HG02840 (cell line): Measurements from ENCODE around the gene CELA2A.
"Not testable (repeated sequence)": the region's sequence is repeated elsewhere in the genome, so short reads cannot be mapped to it uniquely, and the experiment has no call there.

ENCODE experiments used
- ATAC-seq: cut with Tn5 transposase; IDR thresholded peaks from one replicate; pipeline ENCODE4 v1.9.1; 2021; ENCODE audit warnings: mild to moderate bottlenecking, moderate library complexity, moderate number of reproducible peaks; ENCODE audit not compliant: unreplicated experiment, low FRiP score

Gene CELA2A

GRCh38 chr1:15424146-15424667, 32.3 kb upstream of the CELA2A start:
- ATAC-seq, result no peak

DNA sequence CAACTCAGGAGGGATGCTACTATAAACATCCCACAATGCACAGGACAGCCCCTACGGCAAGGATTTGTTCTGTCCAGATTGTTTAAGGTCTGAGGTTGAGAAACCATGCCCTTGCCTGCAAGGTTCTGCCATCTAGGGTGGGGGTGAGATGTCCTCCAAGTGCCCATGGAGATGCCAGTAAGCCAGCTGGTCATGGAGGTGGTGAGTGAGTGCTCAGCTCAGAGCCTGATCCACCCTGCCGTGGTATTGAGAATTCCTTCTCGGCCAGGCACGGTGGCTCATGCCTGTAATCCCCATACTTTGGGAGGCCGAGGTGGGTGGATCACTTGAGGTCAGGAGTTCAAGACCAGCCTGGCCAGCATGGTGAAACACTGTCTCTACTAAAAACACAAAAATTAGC, 31.6 kb upstream of the CELA2A start:
- ATAC-seq, result no peak

DNA sequence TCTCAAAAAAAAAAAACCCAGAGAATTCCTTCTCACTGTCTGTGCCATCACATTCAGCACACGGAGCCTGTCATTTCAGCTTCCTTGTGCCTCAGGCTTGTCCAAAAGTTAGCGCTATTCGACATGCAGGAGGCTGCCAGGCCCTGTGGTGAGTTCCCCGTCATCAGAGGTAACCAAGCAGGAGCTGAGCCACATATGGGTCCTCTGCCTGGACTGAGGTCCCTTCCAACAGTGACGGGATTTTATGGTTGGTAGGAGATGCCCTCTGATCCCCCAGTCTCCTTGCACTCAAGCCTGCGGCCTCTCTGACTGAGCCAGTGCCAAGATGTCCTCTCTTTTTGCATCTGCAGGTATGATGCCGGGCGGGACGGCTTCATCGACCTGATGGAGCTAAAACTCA, 31.0 kb upstream of the CELA2A start:
- no peak for ATAC-seq

- no peak for ATAC-seq
Observed at GRCh38 chr1:15425958-15426357, 30.6 kb upstream of the CELA2A start.

DNA sequence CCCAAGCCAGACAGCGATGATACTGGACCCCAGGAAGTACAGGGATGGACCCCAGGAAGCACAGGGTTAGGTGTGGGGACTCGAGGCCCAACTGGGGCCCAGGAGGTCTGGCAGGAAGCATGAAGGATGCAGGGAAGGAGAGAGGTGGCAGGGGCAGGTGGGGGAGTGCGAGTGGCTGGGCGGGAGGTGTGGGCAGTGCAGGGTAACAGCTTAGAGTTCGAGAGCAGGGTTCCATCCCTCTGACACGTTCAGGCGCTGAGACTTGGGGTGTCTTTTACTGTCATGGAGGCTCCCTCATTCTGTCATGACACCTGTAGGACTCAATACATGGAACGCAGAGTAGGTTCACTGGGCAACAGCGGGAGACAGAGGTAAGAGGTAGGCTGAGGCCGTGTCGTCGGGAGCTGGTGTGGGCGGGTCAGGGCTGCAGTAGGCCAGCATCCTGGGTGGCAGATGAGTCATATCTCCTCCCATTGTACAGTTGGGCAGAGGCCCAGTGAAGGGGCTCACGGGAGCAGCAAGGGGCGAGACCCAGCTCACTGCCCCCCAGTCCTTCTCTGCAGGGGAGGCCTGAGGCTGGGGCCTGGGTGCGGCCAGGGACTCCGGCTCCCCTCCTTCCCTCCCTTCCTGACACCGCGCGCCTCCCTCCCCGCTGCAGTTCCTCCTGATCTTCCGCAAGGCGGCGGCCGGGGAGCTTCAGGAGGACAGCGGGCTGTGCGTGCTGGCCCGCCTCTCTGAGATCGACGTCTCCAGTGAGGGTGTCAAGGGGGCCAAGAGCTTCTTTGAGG, 29.8 kb upstream of the CELA2A start:
- ATAC-seq, result no peak

GRCh38 chr1:15427280-15427666, 29.3 kb upstream of the CELA2A start:
- no peak for ATAC-seq

GRCh38 chr1:15428252-15428651, 28.3 kb upstream of the CELA2A start:
- ATAC-seq, result not testable (repeated sequence)

- ATAC-seq, result no peak
Observed at GRCh38 chr1:15428815-15429435, 27.6 kb upstream of the CELA2A start.

DNA sequence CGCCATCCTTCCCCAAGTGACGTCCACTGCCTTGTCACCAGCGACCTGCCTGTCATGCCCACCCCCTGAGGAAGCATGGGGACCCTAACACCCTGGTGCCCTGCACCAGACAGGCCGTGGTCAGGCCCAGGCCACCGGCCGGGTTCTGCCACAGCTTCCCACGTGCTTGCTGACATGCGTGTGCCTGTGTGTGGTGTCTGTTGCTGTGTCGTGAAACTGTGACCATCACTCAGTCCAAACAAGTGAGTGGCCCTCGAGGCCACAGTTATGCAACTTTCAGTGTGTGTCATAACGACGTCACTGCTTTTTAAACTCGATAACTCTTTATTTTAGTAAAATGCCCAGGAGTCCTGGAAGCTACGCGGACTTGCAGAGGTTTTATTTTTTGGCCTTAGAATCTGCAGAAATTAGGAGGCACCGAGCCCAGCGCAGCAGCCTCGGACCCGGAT, 26.8 kb upstream of the CELA2A start:
- ATAC-seq, result no peak

DNA sequence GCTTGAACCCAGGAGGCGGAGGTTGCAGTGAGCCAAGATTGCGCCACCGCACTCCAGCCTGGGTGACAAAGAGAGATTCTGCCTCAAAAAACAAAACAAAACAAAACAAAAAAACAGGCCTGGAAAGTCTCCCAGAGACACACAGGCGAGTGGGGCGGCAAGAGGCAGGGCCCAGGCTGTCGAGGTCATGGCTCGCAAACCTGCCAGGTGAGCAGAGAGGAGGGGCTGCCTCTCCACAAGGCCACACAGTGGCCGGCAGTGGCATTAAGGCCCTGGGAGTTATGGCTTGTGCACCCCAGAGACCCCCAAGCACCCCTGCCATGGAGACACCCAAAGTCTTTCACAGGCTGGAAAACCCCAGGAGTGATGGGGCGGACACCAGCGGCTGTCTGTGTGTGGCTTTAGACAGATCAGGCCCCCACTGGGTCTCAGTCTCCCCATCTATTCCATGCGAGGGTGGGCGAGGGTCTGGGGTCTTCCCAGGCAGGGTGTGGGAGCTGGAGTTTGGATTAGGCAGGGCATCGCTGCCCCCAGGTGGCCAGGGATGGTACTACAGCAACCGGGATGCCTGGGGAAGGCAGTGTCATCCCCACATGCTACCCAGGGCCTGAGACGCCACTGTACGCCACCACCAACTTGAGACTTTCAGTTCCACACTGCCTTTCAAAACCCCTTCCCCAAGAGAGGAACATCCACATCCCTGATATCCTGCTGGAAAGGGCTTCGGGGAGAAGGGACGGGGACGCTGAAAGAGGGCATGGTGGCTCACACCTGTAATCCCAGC, 25.6 kb upstream of the CELA2A start:
- no peak for ATAC-seq

GRCh38 chr1:15431571-15431948, 25.0 kb upstream of the CELA2A start:
- no peak for ATAC-seq

DNA sequence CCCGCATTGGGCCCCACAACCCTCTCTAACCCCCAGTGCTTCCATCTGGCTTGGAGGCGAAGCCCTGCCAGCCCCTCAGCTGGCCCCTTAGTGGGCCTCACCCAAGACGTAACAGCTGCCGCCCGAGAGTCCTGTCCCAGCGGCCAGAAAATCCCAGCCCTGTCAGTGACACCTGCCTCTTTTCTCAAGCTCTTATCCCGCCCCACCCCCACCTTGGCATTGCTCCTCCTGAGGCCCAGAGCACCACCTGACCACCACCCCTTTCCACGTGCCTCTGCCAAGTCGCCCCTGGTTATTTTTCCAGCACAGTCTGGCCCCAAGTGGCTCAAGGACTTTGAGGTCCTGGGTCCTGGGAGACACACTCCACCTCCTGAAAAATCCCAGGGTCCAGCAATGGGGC, 24.2 kb upstream of the CELA2A start:
- ATAC-seq, result no peak

GRCh38 chr1:15433471-15433870, 23.1 kb upstream of the CELA2A start:
- ATAC-seq, result no peak

- not testable (repeated sequence) for ATAC-seq
Observed at GRCh38 chr1:15434739-15435138, 21.8 kb upstream of the CELA2A start.

GRCh38 chr1:15435239-15436077, 21.1 kb upstream of the CELA2A start:
- ATAC-seq, result no peak

DNA sequence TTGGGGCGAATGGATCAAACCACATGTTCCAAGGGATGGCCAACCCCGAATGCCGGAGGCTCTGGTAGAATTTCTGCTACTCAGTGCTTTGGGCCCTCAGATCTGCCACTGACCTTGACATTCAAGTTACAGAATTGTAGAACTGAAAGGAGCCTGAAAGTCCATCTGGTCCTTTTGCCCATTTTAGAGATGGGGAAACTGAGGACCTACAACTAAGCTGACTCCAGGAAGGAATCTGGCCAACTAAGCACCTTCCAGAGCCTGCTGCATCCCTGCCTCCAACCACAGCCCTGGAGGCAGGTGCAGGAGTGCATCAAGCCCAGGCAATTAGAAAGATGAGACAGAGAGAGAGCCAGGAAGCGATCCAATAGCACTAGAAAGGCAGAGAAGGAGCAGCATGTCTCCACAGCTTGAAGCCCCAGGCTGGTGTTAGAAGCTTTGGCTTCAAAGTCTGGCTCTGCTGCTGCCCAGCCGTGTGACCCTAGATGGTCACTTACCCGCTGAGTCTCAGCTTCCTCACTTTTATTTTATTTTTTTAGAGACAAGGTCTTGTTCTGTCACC, 19.6 kb upstream of the CELA2A start:
- ATAC-seq, result no peak

DNA sequence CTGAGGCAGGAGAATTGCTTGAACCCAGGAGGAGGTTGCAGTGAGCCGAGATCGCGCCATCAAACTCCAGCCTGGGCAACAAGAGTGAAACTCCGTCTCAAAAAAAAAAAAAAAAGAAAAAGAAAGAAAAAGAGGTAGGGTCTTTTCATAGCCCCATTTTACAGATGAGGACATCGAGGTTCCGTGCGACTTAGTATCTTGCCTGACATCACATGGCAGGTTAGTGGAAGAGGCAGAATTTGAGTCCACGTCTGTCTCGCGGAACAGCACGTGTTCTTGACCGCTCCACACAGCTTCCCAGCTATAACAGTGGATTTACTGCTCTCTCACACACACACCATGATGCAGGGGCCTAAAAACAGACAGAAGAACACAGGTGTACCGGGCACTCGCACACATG, 17.2 kb upstream of the CELA2A start:
- ATAC-seq, result no peak

- ATAC-seq, result no peak
Observed at GRCh38 chr1:15440357-15440756, 16.2 kb upstream of the CELA2A start.

DNA sequence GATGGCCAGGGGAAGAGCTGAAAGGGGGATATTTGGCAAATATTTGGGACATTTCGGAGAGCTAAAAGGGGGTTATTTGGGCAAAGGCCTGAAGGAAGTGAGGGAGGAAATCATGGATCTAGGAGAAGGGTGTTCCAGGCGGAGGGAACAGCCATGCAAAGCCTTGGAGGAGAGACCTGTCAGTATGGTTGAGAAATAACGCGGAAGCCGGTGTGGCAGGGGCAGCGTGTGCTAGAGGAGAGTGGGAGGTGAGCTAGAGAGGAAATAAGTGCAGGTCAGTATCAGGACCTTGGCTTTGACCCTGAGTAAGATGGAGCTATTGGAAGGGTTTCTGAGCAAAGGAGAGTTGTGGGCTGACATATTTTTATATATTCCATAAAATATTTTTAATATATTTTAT, 15.3 kb upstream of the CELA2A start:
- no peak for ATAC-seq

DNA sequence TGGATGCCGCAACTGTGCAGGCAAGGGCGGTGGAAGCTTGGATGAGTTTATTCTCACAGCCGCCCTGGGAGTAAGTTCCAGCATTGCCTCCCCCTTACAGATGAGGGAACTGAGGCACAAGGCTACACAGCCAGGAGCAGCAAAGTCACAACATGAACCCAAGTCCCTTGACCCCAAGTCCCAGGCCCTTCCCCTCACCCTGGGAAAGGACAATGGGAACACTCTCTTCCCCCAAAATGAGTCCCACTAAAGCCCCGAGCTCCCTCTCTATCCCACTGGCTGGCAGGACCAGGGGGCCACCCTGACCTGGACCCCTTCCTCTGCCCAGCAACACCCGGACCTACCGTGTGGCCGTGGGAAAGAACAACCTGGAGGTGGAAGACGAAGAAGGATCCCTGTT, 14.4 kb upstream of the CELA2A start:
- no peak for ATAC-seq
